GM18498 (cell line): Measurements from ENCODE around the gene ZNF592.

ENCODE experiments used
- ATAC-seq: cut with Tn5 transposase; IDR thresholded peaks from one replicate; pipeline ENCODE4 v1.9.1; 2021; ENCODE audit warnings: mild to moderate bottlenecking, moderate library complexity; ENCODE audit not compliant: unreplicated experiment

The ZNF592 gene

DNA sequence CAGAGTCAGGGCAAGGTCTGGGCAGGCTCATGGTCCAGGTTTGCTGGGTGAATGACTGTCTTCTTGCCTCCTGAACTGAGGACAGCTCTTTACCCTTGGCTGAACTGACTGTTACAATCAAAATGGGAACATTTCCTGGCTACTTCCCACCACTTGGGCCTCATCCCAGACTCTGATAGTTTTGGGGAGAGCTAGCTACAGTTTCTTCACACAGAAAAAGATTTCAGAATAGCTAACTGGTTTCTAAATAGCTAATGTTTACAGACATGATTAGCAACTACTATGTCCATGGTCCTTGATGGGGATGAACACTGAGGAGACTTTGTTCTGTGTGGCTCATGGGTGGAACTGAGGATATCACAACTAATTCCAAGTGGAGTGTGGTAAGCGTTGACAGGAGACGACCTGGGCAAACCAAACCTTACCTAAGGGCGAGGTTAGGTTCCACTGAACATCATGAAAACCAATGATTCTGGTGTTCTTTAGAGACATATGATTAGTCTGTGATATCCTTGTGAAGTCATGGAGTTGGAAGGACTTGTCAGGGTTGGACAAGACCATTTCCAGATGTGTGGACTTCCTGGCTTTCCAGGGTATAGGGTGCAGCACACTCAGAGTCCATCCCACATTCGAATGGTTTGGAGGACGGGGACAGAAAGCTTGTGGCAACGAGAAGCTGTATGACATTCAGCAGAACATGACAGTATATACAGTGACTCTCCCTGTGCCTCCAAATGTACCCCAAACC, 76.0 kb downstream of the ZNF592 start:
- ATAC-seq, result no peak

DNA sequence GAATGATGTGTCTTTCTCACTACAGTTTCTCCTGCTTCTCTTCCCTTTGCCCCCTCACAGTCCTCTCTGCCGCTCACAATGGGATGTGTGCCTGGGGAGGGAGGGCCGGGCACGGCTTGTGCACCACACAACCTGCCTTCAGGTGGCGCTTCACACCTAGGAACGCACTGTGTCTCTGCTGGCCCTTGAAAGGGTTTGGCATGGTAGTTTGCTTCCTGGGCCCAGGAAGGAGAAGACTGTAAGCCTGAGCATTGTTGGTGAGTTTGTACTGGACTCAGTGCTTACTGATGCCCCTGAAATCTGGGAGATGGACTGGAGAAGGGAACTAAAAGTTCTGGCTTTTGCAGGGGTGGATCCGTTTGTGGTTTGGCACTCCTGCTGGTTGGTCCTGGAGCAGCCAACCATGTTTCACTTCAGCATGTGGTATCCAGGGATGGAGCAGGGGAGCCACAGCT, 78.0 kb downstream of the ZNF592 start:
- ATAC-seq, result no peak

DNA sequence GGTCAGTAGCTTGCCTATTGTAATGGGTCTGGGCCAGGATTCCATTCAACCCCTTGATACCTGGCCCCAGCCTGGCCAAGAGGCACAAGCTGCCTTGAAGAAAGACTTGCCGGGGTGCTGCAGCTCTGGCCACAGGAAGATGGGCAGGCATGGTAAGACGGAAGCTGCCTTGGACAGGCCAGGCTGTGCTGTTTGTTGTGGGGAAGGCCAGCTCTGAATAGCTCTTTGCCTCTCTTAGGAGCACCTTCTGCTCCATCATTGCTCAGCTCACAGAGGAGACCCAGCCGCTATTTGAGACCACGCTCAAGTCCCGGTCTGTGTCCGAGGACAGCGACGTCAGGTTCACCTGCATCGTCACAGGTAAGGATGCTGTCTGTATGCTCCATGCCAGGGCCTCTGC, 78.9 kb downstream of the ZNF592 start:
- ATAC-seq, result no peak

DNA sequence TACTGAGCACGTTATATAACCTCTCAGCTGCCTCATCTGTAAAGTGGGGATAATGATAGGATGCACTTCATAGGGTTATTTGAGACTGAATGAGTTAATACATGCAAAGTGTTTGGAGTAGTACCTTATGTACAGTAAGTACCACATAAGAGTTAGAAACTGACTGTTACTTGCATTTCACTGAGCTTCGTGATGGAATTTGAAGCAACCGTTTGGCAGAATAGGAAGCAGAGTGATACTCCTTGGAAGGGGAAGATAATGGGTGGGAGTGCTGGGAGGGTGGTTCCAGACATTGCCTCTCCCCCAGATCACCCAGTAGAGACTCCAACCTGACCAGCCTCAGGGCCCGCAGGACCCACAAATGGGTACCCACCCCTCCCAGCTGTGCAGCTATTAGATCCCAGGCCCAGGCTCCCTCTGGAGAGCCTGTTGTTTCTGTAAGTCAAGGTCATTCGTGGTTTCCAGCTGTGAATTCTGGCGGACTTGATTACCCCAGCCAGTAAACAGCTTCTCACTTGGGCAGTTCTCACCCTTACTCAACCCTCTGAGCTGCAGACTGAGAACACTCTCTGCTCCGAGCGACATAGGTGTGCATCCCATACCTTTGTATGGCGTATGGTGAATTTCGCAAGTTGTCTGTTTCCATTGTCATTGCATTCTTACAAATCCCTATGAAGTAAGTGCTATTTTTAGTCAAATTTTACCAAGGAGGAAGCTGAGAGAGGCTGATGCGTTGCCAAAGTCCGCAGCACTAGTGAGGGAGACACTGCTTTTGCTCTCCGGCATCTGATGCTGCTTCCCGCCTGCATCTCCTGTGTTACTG, 79.9 kb downstream of the ZNF592 start:
- ATAC-seq, result no peak

DNA sequence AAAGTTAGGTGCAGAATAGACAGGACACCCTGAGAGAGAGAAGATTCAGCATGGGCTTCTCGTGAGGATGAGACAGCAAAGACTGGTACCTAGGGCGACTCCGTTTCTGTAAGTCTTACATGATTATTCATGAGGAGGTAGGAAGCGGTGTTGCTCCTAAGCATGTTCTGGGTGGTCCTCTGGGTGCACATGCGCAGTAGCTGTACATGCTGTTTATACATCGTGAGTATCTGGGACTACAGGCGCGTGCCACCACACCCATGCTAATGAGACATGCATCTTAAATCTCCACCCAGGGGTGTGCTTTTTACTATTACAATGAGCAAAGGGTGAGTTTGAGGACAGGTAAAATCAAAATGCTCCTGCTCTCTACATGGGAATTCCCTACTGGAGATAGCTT, 81.0 kb downstream of the ZNF592 start:
- no peak for ATAC-seq

DNA sequence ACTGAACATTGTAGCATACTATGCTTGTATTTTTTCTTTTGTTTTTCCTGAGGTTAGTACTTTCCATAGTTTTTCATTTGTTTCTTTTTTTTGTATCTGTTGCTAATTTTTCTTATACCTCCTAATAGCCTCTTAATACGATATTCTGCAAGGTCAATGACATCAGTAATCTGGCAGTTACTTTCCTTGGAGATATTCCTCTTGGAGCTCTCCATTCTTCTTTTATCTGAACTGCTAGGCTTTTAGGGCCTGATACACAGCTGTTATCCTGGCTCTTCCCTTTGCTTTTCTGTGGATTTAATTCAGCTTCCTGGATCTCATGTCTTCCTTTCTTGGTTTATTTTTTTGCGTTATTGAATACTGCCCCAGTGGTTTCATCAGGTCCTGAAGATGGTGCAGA, 81.6 kb downstream of the ZNF592 start:
- ATAC-seq, result no peak

DNA sequence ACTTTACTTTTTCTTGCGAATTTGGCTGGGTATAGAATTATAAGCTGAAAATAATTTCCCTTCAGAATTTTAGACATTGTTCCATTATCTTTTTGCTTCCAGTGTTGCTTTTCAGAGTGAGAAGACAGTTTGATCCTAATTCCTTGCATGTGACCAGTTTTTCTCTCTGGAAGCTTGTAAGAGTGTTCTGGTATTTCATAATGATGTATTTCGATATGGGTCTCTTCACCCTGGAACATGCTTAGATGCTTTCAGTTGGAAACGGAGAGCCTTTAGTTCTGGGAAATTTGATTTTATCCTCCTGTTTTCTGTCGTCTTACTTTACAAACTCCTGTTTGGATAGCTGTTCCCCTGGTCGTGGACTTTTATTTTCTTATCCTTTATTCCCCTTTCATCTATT, 82.6 kb downstream of the ZNF592 start:
- ATAC-seq, result no peak

DNA sequence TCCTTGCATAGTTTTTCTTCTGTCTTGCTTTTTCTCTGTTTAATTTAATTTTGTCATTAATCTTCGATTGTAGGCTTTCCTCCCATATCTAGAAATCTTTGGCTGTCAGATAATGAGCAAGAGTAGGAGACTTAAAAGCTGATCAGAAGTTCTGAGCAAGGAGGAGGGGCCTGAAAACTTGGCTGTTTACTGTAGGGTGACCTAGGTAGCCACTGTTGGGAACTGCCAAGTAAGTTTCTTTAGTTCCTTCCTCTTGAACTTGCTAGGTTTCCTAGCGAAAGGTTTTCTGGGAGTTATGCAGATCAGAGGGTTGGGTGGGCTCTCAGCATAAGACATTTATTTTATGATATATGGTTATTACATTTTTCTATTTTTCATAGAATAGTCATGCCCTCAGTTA, 83.2 kb downstream of the ZNF592 start:
- ATAC-seq, result no peak

DNA sequence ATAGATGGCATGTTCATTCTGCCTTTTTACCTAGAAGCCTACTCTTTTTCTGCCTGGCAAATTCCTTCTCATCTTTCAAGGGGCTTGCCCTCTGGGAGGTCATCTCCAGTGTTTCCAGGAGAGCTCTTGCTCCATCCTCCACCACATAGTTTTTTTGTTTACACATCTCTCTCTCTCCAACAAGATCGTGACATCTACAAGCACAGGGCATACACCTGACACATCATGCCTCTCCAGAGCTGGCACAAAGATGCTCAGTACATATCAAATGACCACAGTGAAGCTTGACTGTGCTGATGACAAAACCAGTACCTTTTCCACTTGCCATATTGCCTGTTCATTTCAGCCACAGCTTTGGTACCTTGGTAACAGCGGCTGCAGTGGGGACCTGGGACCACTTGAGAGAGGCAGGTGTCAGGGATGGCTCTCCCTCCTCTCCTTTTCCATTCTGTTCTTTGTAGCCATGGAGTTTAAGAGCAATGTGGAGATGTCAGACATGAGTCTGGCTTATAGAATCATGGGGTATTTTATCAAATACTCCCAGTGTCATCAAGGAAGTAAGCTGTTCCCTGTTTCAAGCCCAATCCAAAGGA, 84.2 kb downstream of the ZNF592 start:
- ATAC-seq, result no peak

DNA sequence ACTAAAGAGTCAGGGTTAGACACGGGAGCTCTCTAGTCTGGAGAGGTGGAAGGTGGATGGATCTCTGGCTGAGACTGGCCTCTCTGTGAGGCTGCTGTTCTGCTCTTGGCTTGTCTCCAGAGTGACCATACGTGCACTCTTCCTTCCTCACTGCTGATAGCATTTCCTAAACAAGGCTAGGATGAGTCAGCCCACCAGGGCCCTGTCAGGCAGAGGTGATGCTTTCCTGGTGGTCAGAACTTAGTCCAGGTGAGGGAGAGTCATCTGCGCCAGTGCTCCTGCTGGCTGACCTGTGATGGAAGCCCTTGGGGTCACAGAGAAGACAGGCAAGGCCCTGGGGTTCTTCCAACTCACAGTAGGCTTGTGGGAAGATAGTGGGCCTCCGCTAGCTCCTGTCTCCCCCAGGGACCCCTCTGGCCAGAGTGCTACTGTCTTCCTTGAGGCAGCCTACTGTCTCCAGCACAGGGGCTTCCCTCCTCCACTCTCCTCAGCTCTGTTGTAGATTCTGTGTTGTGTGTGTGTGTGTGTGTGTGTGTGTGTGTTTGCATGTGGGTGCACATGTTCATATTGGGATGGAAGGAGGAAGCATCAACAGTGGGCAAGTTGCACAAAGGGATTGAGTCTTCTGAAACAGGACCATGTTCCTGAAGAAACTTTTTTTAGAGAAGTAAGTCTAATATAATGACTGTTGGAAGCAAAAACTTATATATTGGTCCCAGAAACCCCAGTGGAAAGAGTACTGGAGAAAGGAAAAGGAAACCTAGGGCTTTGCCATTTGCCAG, 85.2 kb downstream of the ZNF592 start:
- no peak for ATAC-seq

DNA sequence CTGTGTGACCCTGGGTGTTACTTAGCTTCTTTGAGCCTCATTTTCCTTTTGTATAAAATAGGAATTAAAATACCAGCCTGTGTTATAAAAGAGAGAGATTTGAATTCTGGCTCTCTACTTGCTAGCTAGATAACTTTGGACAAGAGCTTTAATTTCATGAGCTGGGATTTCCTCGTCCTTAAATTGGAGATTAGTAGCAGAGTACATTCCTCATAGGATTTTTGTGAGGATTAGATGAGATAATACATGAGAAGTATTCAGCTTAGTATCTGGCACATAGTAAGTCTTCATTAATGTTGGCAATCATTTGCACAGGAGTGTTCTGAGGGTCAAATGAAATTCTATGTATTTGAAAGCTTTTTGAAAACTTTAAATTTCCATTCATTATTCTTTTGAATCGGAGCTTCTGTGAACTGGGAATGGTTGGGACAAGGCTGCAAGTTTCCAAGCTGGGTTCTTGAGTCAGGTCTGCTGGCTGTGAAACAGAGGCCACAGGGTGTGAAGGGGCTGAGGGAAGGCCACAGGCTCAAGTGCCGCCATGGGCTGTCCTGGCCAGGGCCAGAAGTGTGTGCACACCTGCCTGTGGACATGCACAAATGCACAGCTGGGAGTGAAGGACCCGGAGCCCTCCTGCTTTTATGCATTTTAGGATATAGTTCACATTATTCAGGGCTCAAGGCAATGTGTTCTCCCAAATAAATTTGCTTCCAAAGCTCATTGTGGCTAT, 86.0 kb downstream of the ZNF592 start:
- ATAC-seq, result no peak

DNA sequence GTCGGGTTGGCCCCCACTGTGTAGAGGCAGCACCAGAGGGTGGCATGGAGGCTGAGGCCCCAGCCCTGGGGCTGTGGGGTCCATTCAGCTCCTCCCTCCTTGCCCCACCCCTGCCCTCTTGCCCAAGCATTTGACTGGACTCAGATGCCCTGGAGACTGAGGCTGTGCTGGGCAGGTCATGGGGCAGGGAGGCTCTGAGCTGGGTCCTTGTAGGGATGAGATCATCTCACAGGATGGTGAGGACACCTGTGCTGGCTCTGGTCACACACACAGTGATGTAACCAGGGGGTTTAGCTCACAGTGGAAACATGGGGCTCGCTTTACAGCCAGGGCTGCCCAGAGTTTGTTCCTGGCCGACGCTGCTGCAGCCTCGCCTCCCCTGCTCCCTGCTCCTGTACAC, 86.6 kb downstream of the ZNF592 start:
- ATAC-seq, result no peak

DNA sequence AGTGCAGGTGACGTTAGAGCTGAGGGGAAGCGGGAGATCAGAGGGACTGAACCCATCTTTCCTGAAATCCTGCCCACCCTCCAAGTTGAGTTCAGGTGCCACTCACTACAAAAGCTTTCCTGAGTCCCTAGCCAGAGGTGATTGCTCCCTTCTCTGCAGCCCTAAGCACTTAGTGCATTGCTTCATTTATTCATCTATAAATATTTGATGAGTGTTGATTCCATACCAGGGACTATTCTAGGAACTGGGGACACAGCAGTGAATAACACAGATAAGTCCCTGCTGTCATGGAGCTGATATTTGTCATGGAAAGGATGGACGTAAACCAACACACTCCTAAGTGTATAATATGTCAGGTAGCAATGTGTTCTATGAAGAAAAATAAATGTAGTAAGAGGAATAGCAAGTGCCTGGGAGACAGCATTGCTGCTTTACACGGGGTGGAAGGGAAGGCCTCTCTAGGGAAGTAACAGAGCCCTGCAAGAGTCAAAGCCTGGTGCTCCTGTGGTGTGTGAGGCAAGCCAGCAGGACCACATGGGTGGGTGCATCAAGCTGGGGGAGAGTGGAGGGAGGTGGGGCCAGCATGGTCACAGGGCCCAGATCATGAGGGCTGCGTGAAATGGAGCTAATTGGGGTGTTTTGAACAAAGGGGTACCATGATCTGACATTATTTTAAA, 87.4 kb downstream of the ZNF592 start:
- ATAC-seq, result no peak

DNA sequence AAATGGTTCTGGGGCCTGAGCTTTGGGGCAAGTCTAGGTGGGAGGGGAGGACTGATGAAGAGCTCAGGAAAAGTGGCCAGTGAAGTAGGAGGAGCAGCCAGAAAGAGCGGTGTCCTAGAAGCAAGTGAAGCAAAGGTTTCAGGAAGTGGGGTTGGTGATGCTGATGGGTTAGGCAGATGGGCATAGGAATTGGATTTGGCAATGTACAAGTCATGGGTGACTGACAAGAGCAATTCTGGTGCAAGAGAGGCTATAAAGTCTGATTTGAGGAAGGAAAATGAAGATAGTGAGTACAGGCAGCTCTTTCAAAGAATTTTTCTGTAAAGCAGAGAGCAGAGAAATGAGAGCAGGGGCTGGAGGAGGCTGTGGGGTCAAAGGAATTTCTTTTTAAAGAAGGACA, 88.5 kb downstream of the ZNF592 start:
- ATAC-seq, result no peak

DNA sequence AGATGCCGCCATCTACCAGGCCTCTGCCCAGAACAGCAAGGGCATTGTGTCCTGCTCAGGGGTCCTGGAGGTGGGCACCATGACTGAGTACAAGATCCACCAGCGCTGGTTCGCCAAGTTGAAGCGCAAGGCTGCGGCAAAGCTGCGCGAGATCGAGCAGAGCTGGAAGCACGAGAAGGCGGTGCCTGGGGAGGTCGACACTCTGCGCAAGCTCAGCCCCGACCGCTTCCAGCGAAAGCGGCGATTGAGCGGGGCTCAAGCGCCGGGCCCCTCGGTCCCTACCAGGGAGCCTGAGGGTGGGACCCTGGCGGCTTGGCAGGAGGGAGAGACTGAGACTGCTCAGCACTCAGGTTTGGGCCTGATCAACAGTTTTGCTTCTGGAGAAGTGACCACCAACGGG, 91.3 kb downstream of the ZNF592 start:
- ATAC-seq, result no peak

DNA sequence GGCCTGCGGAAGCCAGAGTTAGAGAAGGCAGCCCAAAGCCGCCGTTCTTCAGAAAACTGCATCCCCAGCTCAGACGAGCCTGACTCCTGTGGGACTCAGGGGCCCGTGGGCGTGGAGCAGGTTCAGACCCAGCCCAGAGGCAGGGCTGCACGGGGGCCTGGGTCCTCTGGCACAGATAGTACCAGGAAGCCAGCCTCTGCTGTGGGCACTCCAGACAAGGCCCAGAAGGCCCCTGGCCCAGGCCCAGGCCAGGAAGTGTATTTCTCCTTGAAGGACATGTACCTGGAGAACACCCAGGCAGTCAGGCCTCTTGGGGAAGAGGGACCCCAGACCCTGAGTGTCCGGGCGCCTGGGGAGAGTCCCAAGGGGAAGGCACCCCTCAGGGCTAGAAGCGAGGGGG, 91.9 kb downstream of the ZNF592 start:
- no peak for ATAC-seq

DNA sequence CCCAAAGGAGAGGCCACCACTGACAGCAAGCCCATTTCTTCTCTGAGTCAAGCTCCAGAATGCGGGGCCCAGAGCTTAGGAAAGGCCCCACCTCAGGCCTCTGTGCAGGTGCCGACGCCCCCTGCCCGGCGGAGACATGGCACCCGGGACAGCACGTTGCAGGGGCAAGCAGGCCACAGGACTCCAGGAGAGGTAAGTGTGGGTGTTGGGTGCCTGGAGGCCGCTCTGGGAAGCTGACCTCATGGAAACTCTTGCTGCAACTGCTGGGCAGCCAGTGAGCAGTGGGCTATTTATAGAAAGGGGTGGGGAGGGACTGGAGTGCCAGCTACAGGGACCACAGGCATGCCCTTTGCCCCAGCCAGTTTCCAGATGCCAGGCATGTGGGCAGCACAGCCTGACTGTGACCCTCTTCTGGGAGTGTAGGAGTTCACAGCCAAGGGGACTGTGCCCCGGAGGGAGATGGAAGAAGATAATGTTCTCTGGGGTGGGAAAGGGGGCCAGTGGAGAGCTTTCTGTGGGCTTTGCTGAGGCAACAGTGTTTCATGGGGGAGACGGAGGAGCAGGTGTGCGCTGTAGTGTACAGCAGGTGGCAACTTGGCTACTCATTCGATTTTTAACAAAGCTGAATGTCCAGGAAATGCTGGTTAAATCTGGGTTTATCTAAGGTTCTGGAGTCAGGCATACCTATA, 92.5 kb downstream of the ZNF592 start:
- ATAC-seq, result no peak

DNA sequence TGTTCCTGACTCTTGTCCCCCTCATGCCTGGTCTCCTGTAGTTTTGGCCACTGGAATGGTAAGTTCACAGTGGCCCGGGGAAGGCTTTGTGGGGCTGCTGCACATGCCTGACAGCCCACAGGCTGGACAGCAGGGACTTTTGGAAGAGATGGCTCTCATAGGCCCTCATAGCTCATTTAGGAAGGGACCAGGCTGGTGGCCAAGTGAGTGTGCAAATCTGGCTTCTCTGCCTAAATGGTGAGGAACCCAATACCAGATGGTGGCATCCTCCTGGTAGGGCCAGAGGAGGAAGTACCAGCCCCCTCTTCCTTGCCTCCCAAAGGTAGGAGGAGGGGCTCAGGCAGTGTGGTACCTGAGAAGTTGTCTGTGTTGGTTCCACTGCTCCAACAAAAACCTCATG, 94.4 kb downstream of the ZNF592 start:
- ATAC-seq, result no peak

DNA sequence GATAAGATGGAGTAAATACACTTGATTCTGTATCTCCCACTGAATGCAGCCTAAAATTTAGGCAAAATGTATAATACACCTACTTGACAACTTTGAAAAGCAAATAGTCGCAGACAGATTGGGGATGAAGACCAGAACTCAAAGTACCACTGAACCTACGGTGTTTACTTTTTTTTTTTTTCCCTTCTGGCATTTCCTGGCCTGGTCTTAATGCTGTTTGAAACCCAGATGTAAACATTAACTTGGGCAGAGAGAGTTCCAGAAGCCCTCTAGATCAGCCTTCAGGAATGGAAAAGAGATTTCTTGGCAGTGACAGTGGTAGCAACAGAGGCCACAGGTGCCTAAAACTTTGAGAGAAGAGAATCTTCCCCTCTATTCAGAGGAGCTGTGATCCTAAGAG, 96.6 kb downstream of the ZNF592 start:
- ATAC-seq, result no peak
